OCI-LY7 (cell line): ENCODE results near the gene TFAP2E.

Experiments
- CTCF ChIP-seq: fragments of 200-600 bp; sonication (generic); conservative IDR thresholded peaks from 2 replicates; pipeline ENCODE4 v1.5.1; 2014; ENCODE audit warnings: mild to moderate bottlenecking, antibody characterized with exemption, low read length, moderate library complexity, mixed read lengths
- EZH2phosphoT487 ChIP-seq: fragments of 200-600 bp; sonication (generic); IDR thresholded peaks from 2 replicates; pipeline ENCODE4 v1.6.1; 2018; ENCODE audit warnings: low read depth, borderline replicate concordance, mild to moderate bottlenecking, mixed run types, antibody characterized with exemption, low read length, moderate library complexity, mixed read lengths

GRCh38 chr1:35637401-35637809 is 64.3 kb downstream of the TFAP2E start:
- TF ChIP-seq CTCF (no peak), EZH2phosphoT487 (no peak)
